Neuron (in vitro differentiated cells): ENCODE results near the gene NARS2.

Experiments
- H2AFZ ChIP-seq: one replicate; pipeline ENCODE4 v1.6.1; 2013; ENCODE audit warnings: low read depth, mild to moderate bottlenecking, inconsistent platforms, low read length, moderate library complexity
- H3K27me3 ChIP-seq: one replicate; pipeline ENCODE4 v1.6.1; 2013; ENCODE audit warnings: low read length; ENCODE audit not compliant: insufficient read depth
- H3K36me3 ChIP-seq: one replicate; pipeline ENCODE4 v1.6.1; 2013; ENCODE audit warnings: low read length; ENCODE audit not compliant: insufficient read depth
- H3K4me1 ChIP-seq: one replicate; pipeline ENCODE4 v1.6.1; 2013; ENCODE audit warnings: low read length; ENCODE audit not compliant: insufficient read depth
- H3K4me3 ChIP-seq: 2 replicates; pipeline ENCODE4 v1.5.1; 2013; ENCODE audit warnings: mild to moderate bottlenecking, low read length, moderate library complexity
- H3K9me3 ChIP-seq: one replicate; pipeline ENCODE4 v1.6.1; 2013; ENCODE audit warnings: low read length

NARS2 gene

DNA sequence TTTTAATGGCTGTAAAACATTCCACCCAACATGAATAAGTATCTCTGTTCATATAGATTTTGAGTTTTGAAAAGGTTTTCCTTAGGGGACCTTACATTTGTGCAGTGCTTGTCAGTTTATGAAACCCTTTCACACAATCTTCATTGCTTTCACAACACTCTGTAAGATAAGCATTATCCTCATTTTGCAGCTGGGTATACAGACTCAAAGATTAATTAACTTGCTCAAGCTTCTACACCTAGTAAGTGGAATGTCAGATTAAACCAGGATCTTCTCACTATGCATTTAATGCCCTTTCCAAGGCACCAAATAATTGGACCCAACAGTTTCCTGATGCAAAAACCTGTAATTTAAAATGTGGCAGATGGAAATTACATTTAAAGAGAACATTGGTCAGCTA, 145.5 kb downstream of the NARS2 start:
- H3K4me1 ChIP-seq, result no peaks in the 10 kb centered on the region
- H3K4me3 ChIP-seq, result no peak overlapping the region
- no peak overlapping the region for H2AFZ ChIP-seq
- H3K9me3 ChIP-seq, result no peaks in the 10 kb centered on the region
- no peaks in the 10 kb centered on the region for H3K27me3 ChIP-seq
- H3K36me3 ChIP-seq, result no peaks in the 10 kb centered on the region

DNA sequence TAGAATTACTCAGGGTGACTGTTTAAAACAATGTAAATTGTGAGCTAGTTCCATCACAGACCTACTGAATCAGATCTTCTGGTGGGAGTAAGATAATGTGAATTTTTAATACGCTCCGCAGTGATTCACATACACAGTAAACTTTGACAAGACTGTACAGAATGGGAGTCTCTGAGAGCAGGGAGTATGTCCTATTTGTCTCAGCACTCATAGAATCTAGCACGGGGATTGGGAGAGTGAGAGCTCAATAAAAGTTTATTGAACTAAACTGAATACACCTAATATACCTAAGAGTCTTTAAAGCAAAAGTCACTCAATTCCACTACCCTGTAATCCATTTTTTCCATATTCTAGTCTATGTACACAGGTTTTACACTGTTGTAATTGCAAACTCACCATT, 145.9 kb downstream of the NARS2 start:
- no peaks in the 10 kb centered on the region for H3K9me3 ChIP-seq
- H3K27me3 ChIP-seq, result no peaks in the 10 kb centered on the region
- H2AFZ ChIP-seq, result no peak overlapping the region
- no peak overlapping the region for H3K4me3 ChIP-seq
- no peaks in the 10 kb centered on the region for H3K4me1 ChIP-seq
- no peaks in the 10 kb centered on the region for H3K36me3 ChIP-seq

DNA sequence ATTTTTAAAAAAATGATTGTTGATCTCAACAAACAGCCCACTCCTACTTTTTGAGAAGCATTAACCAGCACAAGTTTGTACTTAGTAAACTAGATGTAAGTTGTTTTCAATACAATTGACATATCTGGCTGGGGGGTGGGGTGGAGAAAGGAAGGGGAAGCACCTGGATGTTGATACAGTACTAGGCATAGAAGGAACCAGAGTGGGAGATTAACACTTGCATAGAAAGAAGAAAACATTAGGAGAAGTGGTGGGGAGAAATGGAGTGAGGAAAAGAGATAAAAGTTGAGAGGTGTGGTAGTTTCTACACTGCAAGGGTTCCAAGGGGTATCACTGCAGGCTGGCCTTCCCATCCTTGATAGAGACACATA, 146.4 kb downstream of the NARS2 start:
- Histone ChIP-seq H2AFZ (no peak overlapping the region), H3K9me3 (no peaks in the 10 kb centered on the region), H3K36me3 (no peaks in the 10 kb centered on the region), H3K4me3 (no peak overlapping the region), H3K4me1 (no peaks in the 10 kb centered on the region), H3K27me3 (no peaks in the 10 kb centered on the region)

DNA sequence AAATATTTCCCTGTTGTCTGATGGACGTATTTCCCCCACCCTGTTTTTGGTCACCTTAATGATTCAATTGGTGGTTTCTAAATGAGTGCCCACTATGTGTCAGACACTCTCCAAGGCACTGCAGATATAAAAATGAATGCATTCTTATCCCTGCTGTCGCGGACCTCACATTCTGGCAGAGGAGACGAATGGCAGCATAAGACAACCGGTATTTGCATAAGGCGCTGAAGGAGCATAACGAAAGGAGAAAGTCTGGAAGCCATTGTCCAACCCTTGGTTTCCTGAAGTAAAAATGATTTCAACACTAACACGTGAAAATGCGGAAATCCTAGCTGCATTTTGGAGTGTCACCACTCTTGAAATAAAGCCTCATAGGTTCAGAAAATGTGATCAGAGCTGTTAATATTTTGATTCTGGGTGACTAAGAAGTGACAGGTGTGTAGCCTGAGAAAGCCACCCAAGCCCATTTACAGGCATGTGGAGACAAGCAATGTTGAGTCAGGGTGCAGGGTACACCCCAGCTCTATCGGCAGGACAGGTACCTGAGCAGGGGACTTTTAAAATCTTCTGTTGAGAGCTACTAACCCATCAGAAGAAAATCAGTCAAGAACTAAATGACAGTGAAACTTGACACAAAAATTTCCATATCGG, 146.9 kb downstream of the NARS2 start:
- H2AFZ ChIP-seq, result no peak overlapping the region
- no peaks in the 10 kb centered on the region for H3K36me3 ChIP-seq
- no peaks in the 10 kb centered on the region for H3K4me1 ChIP-seq
- H3K9me3 ChIP-seq, result no peaks in the 10 kb centered on the region
- no peak overlapping the region for H3K4me3 ChIP-seq
- H3K27me3 ChIP-seq, result no peaks in the 10 kb centered on the region

DNA sequence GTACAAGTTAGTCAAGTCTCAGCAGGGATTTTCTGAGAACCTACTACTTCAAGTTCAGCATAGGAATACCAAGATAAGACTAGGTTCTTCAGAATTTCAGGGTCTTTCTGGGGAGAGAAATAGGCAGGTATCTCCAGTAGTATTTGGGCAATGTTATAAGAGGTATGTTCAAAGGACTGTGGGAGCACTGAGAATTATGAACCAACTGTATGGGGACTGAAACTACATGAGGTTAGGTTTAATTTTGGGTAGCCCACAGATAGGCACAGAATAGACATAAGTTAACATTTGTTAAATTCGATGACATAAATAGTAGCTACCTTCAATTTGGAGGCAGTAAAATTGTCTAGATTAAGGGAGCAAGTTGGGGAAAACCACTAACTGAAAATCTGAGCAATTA, 147.8 kb downstream of the NARS2 start:
- H3K9me3 ChIP-seq, result no peaks in the 10 kb centered on the region
- H3K36me3 ChIP-seq, result no peaks in the 10 kb centered on the region

DNA sequence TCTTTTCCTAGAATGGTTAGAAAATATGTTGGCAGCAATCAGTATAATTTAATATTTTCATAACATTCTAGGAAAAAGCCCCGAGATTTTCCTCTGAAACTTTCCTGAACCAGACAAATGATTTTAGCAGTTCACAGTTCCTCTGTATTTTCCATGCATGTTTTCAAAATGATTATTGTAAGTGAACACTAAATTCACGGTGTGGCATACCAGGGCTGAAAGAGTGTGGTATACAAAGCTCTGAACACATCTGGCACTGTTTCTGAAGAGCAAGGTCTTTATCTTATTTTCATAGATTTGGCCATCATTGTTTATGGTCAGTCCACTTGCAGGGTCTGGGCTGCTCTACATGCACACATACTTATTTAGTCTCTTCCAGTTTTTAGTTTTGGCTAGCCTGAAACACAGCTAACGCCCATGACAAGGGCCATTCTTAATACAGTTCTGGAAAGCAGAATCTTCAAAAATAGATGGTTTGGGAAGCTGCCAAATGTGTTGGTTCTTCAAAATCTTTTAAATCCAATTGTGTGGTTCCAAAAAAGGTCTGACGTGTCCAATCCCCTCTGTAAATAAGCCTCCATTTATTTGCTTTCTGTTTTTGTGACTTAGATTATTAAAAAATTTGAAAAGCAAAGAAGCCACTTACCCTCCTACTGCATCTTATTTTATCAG, 149.1 kb downstream of the NARS2 start:
- Histone ChIP-seq H3K4me3 (no peak overlapping the region), H3K4me1 (no peaks in the 10 kb centered on the region), H3K27me3 (no peaks in the 10 kb centered on the region), H3K9me3 (no peaks in the 10 kb centered on the region), H2AFZ (no peak overlapping the region), H3K36me3 (no peaks in the 10 kb centered on the region)

More for the DNA sequence above, 147.8 kb downstream of the NARS2 start:
- Histone ChIP-seq H2AFZ (no peak overlapping the region), H3K27me3 (no peaks in the 10 kb centered on the region), H3K4me1 (no peaks in the 10 kb centered on the region), H3K4me3 (no peak overlapping the region)

DNA sequence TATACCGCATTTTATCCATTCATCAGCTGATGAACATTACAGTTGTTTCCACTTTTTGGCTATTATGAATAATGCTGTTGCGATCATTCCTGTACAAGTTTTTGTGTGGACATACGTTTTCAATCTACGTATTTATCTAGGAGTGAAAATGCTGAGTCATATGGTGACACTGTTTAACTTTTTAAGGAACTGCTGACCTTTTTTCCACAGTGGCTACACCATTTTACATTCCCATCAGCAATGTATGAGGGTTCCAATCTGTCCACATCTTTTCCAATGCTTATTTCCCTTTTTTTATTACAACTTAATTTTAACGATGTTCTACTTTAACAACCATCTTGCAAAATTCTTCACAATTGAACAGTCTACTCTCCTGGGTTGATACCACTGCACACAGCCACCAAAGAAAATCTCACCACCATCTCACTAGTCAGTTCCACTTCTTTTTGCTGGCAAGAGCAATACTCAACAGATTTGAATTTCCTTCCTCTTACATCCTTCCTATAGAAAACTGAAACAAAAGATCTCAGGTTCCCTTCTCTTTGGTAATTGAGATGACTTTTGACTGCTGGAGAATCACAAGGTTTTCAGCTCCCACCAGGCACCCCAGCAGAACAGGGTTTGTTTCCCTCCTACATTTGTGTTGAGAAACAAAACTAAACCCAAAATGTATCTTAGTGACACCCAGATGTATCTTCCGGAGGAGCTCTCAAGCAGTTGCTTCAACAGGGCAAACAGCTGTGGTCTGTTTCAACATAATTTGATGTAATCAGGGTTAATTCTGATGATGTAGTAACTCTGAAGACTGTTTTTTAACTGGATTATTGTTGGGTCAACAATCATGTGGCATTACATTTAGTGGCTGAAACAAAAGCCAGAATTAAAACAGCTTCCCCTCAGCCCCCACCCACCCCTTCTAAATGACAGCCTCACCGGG, 150.1 kb downstream of the NARS2 start:
- Histone ChIP-seq H3K4me1 (peaks cover 2% of the 10 kb centered on the region), H3K27me3 (no peaks in the 10 kb centered on the region), H3K4me3 (no peak overlapping the region), H2AFZ (no peak overlapping the region), H3K9me3 (no peaks in the 10 kb centered on the region), H3K36me3 (no peaks in the 10 kb centered on the region)

DNA sequence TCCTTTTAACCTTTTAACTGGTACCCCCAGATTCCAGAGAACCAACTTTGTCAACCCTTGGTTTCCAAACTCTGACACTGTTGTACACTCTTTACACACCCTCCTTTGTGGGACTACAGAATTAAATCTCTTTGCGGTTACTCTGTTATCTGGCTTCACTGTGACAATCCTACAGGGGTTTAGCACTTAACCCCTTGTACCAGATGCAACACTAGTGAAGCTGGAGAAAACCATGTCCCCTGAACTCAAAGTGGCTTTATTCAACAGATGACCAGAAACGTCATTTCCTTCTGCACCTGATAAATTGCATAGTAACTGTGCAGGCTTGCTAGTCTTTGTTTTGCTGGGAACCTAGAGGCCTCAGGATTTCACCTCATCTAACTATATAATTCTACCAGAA, 151.4 kb downstream of the NARS2 start:
- no peaks in the 10 kb centered on the region for H3K27me3 ChIP-seq
- no peak overlapping the region for H3K4me3 ChIP-seq
- H3K9me3 ChIP-seq, result no peaks in the 10 kb centered on the region
- H2AFZ ChIP-seq, result no peak overlapping the region
- peaks cover 8% of the 10 kb centered on the region for H3K4me1 ChIP-seq
- no peaks in the 10 kb centered on the region for H3K36me3 ChIP-seq

DNA sequence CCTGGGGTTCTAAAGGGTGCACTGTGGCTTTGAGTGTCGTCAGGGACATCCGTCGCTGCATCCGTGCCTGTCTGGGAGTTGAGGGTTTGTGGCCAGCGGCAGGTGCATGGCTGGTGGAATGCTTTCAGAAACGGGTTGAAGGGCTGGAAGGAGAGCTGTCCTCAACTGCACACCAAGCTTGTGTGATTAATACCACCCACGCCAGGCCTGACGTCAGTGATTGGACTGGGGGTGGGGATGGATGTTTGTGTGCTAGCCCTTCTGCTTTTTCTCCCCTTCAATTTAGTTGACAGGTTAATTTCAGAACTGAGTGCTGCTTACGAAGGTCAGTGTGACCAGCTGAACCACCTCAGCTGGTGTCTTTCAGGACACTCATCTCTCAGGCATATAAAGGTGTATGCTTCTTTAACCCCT, 153.9 kb downstream of the NARS2 start:
- H3K27me3 ChIP-seq, result no peaks in the 10 kb centered on the region
- H2AFZ ChIP-seq, result no peak overlapping the region
- peaks cover 12% of the 10 kb centered on the region for H3K4me1 ChIP-seq
- H3K4me3 ChIP-seq, result no peak overlapping the region
- H3K9me3 ChIP-seq, result no peaks in the 10 kb centered on the region
- no peaks in the 10 kb centered on the region for H3K36me3 ChIP-seq

DNA sequence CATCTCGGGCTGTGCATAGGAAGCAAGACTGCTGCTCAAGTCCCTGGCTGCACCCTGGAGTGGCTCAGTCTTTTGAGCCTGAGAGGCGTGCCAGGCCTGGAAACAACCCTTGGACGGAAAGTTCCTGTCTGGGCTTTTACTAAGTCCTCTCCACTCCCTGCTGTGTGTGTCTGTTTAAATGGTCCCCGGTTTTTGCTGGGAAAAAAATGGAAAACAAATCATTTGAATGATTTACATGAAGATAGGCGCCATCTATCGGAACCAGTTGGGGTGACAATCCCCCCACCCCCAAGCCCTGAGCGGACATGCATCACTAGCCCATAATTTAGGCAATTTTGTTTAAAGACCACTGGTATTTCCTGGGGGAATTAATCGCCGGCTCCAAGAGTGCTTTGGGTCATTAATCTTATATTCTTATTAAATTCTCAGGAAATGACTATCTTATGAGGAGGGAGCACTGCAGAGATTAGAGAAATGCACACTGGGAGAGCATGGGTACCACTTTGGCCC, 154.4 kb downstream of the NARS2 start:
- Histone ChIP-seq H3K4me1 (peaks cover 16% of the 10 kb centered on the region), H3K9me3 (no peaks in the 10 kb centered on the region), H3K36me3 (no peaks in the 10 kb centered on the region), H3K4me3 (no peak overlapping the region), H2AFZ (no peak overlapping the region), H3K27me3 (no peaks in the 10 kb centered on the region)

DNA sequence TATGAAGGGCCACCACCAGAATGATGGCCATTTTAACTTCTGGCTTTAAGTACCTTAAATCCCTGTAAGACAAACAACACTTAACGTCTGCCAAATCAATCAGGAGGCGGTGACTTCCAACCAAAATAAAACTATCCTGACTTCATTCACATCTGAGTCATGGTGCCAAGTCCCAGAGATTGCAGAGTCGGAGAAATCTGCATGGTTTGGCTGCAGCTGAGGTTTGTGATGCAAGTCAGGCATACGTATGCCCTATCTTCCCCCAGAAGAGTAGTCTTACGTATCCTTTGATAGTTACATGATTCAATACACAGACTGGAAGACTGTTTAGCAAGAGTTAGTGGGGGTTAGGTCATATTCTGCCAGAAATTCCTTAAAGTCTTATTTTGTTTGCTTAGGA, 155.3 kb downstream of the NARS2 start:
- Histone ChIP-seq H3K36me3 (no peaks in the 10 kb centered on the region), H3K4me3 (no peak overlapping the region), H3K27me3 (no peaks in the 10 kb centered on the region), H3K4me1 (peaks cover 17% of the 10 kb centered on the region), H3K9me3 (no peaks in the 10 kb centered on the region), H2AFZ (no peak overlapping the region)

DNA sequence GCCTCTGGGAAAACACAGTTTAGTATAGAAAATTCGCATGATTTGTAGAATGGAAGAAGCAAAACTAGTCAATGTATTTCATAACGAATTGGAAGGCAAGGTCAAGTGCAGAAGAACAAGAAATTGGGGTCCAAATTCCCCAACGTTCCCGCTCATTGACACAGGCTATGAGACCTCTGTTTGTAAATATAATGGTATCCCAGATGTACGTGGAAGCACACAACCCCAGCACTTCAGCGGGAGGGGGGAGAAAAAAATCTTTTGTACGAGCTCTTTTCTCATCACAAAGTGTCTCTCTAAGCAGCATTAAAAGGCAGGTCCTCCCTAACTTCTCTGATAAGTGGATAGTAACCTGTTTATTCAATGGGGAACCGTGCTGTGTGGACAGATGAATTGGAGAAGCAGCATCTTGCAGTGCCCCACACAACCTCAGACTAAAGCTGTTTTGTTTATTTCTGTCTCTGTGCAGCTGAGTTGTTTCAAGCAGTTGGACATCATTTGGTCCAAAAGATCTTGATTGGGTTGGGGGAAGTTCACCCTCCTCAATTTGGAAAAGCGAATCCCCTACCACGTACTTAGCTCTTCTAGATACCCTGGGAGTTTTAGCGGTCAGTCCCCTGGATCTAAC, 156.0 kb downstream of the NARS2 start:
- Histone ChIP-seq H3K4me1 (peaks cover 17% of the 10 kb centered on the region), H3K27me3 (no peaks in the 10 kb centered on the region), H3K9me3 (no peaks in the 10 kb centered on the region), H3K4me3 (peak overlapping the region; percentile 82), H2AFZ (peak overlapping the region; percentile 42), H3K36me3 (no peaks in the 10 kb centered on the region)
